Liver (tissue), 9 donors: ENCODE data around the gene RAF1. TPM values are rescaled to one million over a fixed set of nuclear protein-coding genes. Genes with fewer than 3 reads are reported as not detected.
"Not testable (repeated sequence)": the region's sequence is repeated elsewhere in the genome, so short reads cannot be mapped to it uniquely, and the experiment has no call there.

ENCODE experiments used
- DNase-seq: peaks from one replicate; pipeline ENCODE4 v3.0.0-alpha.2; 2017; ENCODE audit warnings: low spot score
- H3K27ac ChIP-seq, 2 donors: one replicate each; pipeline ENCODE4 v1.7.0; 2013; ENCODE audit warnings: inconsistent platforms in 2 of 2, low read length in 2 of 2, control low read depth in 1 of 2, low read depth in 1 of 2, mild to moderate bottlenecking in 1 of 2
- H3K27me3 ChIP-seq, 4 donors: one replicate each; pipeline versions ENCODE4 v1.6.1 to v1.7.0; 2013; ENCODE audit warnings: low read length in 3 of 4, inconsistent platforms in 1 of 4, mild to moderate bottlenecking in 1 of 4, moderate library complexity in 1 of 4; ENCODE audit not compliant: control insufficient read depth in 4 of 4, insufficient read depth in 4 of 4
- H3K36me3 ChIP-seq, 4 donors: one replicate each; pipeline versions ENCODE4 v1.6.1 to v1.7.0; 2013; ENCODE audit warnings: low read length in 3 of 4, mild to moderate bottlenecking in 3 of 4, low read depth in 1 of 4, moderate library complexity in 1 of 4; ENCODE audit not compliant: control insufficient read depth in 4 of 4, insufficient read depth in 3 of 4
- H3K4me1 ChIP-seq, 4 donors: one replicate each; pipeline versions ENCODE4 v1.6.1 to v1.7.0; 2013; ENCODE audit warnings: low read length in 3 of 4, mild to moderate bottlenecking in 3 of 4, moderate library complexity in 1 of 4; ENCODE audit not compliant: control insufficient read depth in 4 of 4, insufficient read depth in 4 of 4
- H3K4me3 ChIP-seq, 3 donors: one replicate each; pipeline versions ENCODE4 v1.6.1 to v1.7.0; 2013; ENCODE audit warnings: low read length in 3 of 3, control low read depth in 1 of 3, low read depth in 1 of 3, mild to moderate bottlenecking in 1 of 3
- H3K9ac ChIP-seq, 2 donors: one replicate each; pipeline ENCODE4 v1.7.0; 2013; ENCODE audit warnings: low read length in 2 of 2, mild to moderate bottlenecking in 2 of 2, moderate library complexity in 2 of 2, control low read depth in 1 of 2, low read depth in 1 of 2
- H3K9me3 ChIP-seq, 4 donors: one replicate each; pipeline versions ENCODE4 v1.6.1 to v1.7.0; 2013; ENCODE audit warnings: low read length in 3 of 4; ENCODE audit not compliant: control insufficient read depth in 4 of 4
- EGR1 ChIP-seq, 2 donors: IDR thresholded peaks; 2 replicates each; pipeline ENCODE4 v1.6.1; 2016 to 2018; ENCODE audit warnings: antibody characterized with exemption in 2 of 2, low read depth in 2 of 2
- FOXA2 ChIP-seq: IDR thresholded peaks from 2 replicates; pipeline ENCODE4 v1.6.1; 2016; ENCODE audit warnings: antibody characterized with exemption
- GABPA ChIP-seq, 2 donors: IDR thresholded peaks in 1 of 2; conservative IDR thresholded peaks in 1 of 2; 2 replicates each; pipeline ENCODE4 v1.6.1; 2016; ENCODE audit warnings: antibody characterized with exemption in 2 of 2, mild to moderate bottlenecking in 1 of 2, moderate library complexity in 1 of 2
- HNF4A ChIP-seq, 2 donors: conservative IDR thresholded peaks; 2 replicates each; pipeline ENCODE4 v1.6.1; 2016; ENCODE audit warnings: antibody characterized with exemption in 2 of 2, mild to moderate bottlenecking in 2 of 2
- HNF4G ChIP-seq: IDR thresholded peaks from 2 replicates; pipeline ENCODE4 v1.6.1; 2016; ENCODE audit warnings: antibody characterized with exemption
- JUND ChIP-seq, 2 donors: IDR thresholded peaks; 2 replicates each; pipeline ENCODE4 v1.6.1; 2016; ENCODE audit warnings: antibody characterized with exemption in 2 of 2
- NR2F2 ChIP-seq: IDR thresholded peaks from 2 replicates; pipeline ENCODE4 v1.6.1; 2016; ENCODE audit warnings: antibody characterized with exemption
- RAD21 ChIP-seq, 2 donors: IDR thresholded peaks; 2 replicates each; pipeline ENCODE4 v1.6.1; 2016; ENCODE audit warnings: antibody characterized with exemption in 2 of 2, mild to moderate bottlenecking in 2 of 2
- RXRA ChIP-seq, 2 donors: IDR thresholded peaks; 2 replicates each; pipeline ENCODE4 v1.6.1; 2017 to 2018; ENCODE audit warnings: antibody characterized with exemption in 2 of 2, mild to moderate bottlenecking in 1 of 2
- SP1 ChIP-seq: IDR thresholded peaks from 2 replicates; pipeline ENCODE4 v1.6.1; 2018; ENCODE audit warnings: antibody characterized with exemption, mild to moderate bottlenecking
- TAF1 ChIP-seq: conservative IDR thresholded peaks from 2 replicates; pipeline ENCODE4 v1.6.1; 2016; ENCODE audit warnings: antibody characterized with exemption, mild to moderate bottlenecking
- YY1 ChIP-seq: IDR thresholded peaks from 2 replicates; pipeline ENCODE4 v1.6.1; 2016; ENCODE audit warnings: antibody characterized with exemption, mild to moderate bottlenecking
- WGBS: extraction: QIAGEN DNeasy Blood & Tissue Kit; methylation state at CpG from one replicate; pipeline ENCODE4 v1.1.7; 2013; 5-methylcytosine and 5-hydroxymethylcytosine counted together
- polyA plus RNA-seq, 2 donors: library from polyadenylated mRNA; stranded (reverse) in 1 of 2; unstranded in 1 of 2; fragments of 200-250 nt in 1 of 2; fragments of >200 nt in 1 of 2; fragmentation: Nextera tagmentation in 1 of 2; extraction: Ambion mirVana in 1 of 2; gene quantifications; one replicate each; pipeline versions ENCODE4 v1.2.1 to v1.2.3, GENCODE V29; 2013 to 2015
- total RNA-seq, 2 donors: library from RNA; depleted of rRNA; stranded (reverse); fragments of >200 nt; gene quantifications; one replicate each; pipeline ENCODE4 v1.2.3, GENCODE V29; 2014
- TF ChIP-seq, protein P1 (sequence below): IDR thresholded peaks from 2 replicates; pipeline ENCODE4 v1.6.1; 2016; ENCODE audit warnings: antibody characterized with exemption
- TF ChIP-seq, protein P2 (sequence below): fragments of 150-350 bp; IDR thresholded peaks from 2 replicates; pipeline ENCODE4 v1.5.1; 2017; ENCODE audit warnings: improper control_type of control experiment, low read depth, low read length; ENCODE audit not compliant: missing input control
- TF ChIP-seq, protein P3 (sequence below): IDR thresholded peaks from 2 replicates; pipeline ENCODE4 v1.6.1; 2016; ENCODE audit warnings: antibody characterized with exemption
- donor health status: healthy.
- donor health status: healthy.
- donor health status: healthy.
- donor health status: healthy.
- donor health status: healthy.

RAF1 gene
- total and polyA plus RNA-seq, 4 donors: 44.3 to 92.3 (median 63.2) TPM

DNA sequence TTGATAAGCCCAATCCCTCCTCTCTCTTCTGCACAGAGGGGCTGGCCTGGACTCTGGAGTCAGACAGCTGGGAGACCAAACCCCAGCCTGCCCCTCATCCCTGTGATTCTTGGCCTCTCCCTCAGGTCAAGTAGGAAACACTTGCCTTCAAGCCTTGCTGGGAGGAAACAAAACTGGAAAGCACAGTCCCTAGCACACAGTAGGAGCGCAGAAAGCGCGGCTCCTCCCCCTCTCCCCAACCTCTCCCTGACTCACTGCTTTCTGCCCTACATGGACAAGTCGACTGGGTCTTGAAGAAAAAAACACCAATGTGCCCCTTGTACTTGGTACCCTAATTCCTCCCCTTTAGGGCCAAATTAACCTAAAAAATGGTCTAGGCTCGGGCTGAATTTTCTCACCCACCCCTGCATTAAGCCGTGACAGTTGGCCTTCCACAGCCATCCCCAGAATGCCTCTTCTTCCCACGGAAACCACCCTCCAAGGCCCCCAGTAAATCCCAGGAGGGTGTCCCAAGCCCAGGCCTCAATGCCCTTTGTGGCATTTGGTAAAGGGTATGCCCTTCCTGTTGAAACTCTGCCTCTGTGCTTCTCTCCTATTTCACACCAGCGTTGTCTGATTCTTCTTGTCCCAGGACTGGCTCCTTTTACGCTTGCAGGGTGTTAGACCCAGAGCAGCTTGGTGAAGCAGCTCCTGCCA is 11.3 kb upstream of the RAF1 start:
- TF ChIP-seq RAD21 (IDR thresholded peaks at IDR 0.05): no peak
- TF ChIP-seq NR2F2: no peak
- TF ChIP-seq HNF4A (conservative IDR thresholded peaks at IDR 0.05): no peak
- 93% methylated on average over 9 of the region's 9 CpGs for WGBS
- Histone ChIP-seq H3K4me1 (peaks cover 0 to 10% (median 5%) of the 10 kb centered on the region in 4 donors), H3K27ac (no peak overlapping the region), H3K4me3 (no peak overlapping the region), H3K27me3 (no peaks in the 10 kb centered on the region), H3K36me3 (no peaks in the 10 kb centered on the region), H3K9me3 (no peaks in the 10 kb centered on the region), H3K9ac (no peak overlapping the region)
- no peak for DNase-seq

DNA sequence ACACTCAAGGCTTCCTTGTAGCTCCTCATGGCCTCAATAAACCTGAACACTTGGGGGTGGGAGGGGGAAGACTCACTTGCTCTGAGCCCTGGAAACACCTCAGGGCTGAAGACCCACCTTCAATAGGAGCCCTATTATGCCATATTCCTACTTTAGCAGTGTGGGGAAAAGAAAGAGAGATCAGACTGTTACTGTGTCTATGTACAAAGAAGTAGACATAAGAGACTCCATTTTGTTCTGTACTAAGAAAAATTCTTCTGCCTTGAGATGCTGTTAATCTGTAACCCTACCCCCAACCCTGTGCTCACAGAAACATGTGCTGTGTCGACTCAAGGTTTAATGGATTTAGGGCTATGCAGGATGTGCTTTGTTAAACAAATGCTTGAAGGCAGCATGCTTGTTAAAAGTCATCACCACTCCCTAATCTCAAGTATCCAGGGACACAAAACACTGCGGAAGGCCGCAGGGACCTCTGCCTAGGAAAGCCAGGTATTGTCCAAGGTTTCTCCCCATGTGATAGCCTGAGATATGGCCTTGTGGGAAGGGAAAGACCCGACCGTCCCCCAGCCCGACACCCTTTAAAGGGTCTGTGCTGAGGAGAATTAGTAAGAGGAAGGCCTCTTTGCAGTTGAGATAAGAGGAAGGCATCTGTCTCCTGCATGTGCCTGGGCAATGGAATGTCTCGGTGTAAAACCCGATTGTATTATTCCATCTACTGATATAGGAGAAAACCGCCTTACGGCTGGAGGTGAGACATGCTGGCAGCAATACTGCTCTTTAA is 10.2 kb upstream of the RAF1 start:
- H3K4me3 ChIP-seq, H3K36me3 ChIP-seq, H3K9me3 ChIP-seq, H3K27ac ChIP-seq, H3K9ac ChIP-seq, H3K4me1 ChIP-seq, DNase-seq, H3K27me3 ChIP-seq: not testable (repeated sequence)
- 79% methylated on average over 9 of the region's 10 CpGs for WGBS

DNA sequence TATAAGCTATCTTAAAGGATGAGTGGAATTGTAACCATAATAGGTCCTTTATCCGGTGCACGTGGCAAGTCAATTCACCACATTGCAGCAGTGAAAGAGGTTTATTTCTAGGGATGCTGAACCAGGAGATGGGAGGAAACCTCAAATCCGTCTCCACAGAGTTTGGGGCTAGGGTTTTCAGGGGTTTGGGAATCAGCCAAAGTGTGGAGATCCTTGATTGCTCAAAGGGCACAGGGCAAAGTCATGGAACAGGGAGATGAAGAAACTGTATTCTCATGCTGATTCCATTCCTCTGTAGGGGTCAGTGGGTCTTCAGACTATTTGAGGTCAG is 7.2 kb upstream of the RAF1 start:
- Histone ChIP-seq H3K9ac (no peak overlapping the region), H3K4me3 (no peak overlapping the region), H3K27me3 (no peaks in the 10 kb centered on the region), H3K4me1 (peaks cover 0 to 10% (median 5%) of the 10 kb centered on the region in 4 donors), H3K9me3 (no peaks in the 10 kb centered on the region), H3K36me3 (no peaks in the 10 kb centered on the region), H3K27ac (peak overlapping the region in 1 of 2 donors; percentile 17)
- 79% methylated on average over 3 of the region's 3 CpGs for WGBS
- DNase-seq: no peak
- TF ChIP-seq TAF1 (no peak), RXRA (IDR thresholded peaks at IDR 0.05) (peak; percentile 1 to 23), SP1 (peak; percentile 31), HNF4A (conservative IDR thresholded peaks at IDR 0.05) (peak in 1 of 2 donors; percentile 19), JUND (IDR thresholded peaks at IDR 0.05) (no peak)
- TF ChIP-seq, protein P1, sequence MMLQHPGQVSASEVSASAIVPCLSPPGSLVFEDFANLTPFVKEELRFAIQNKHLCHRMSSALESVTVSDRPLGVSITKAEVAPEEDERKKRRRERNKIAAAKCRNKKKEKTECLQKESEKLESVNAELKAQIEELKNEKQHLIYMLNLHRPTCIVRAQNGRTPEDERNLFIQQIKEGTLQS: no peak

DNA sequence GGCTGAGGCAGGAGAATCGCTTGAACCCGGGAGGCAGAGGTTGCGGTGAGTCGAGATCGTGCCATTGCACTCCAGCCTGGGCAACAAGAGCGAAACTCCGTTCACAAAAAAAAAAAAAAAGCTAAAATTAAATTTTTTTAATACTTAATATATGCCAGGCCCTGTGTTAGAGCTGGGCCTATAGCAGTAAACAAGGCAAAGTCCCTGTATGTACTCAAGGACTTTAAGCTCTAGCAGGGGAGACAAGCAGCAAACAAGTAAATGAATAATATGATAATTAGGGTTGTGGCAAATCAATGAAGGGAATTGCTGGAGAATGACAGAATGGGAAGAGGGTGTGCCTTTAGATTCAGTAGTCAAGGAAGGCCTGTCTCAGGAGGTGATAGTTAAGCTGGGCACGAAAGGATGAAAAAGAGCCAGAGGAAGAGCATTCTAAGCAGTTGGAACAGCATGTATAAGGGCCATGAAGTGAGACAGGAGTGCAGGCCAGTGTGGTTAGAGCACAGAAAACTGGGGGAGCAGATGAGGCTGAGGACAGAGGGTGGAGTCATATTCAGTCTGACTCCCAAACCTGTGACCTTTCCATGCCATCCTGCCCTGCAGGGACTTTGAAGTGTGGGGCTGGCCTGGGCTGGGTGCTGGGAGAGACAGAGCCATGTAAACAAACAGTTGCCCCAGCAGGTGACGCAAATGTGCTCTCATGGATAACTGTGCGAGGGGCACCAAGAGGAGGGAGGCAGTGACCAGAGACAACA is 6.6 kb upstream of the RAF1 start:
- peak overlapping the region; percentile 66 to 68 for H3K27ac ChIP-seq
- peak; percentile 43 for DNase-seq
- 76% methylated on average over 10 of the region's 10 CpGs for WGBS
- no peaks in the 10 kb centered on the region for H3K9me3 ChIP-seq
- H3K9ac ChIP-seq: peak overlapping the region in 1 of 2 donors; percentile 67
- no peak overlapping the region for H3K4me3 ChIP-seq
- H3K36me3 ChIP-seq: no peaks in the 10 kb centered on the region
- no peaks in the 10 kb centered on the region for H3K27me3 ChIP-seq
- H3K4me1 ChIP-seq: peaks cover 0 to 10% (median 5%) of the 10 kb centered on the region in 4 donors
- TF ChIP-seq RAD21 (IDR thresholded peaks at IDR 0.05) (peak; percentile 47 to 66), YY1 (peak; percentile 79), TAF1 (no peak), SP1 (peak; percentile 96), FOXA2 (peak; percentile 89), HNF4G (peak; percentile 72), HNF4A (conservative IDR thresholded peaks at IDR 0.05) (peak; percentile 89), NR2F2 (peak; percentile 46), RXRA (IDR thresholded peaks at IDR 0.05) (peak; percentile 93 to 94), JUND (IDR thresholded peaks at IDR 0.05) (peak in 1 of 2 donors; percentile 55), EGR1 (IDR thresholded peaks at IDR 0.05; ENCODE audit: low read depth in 2 of 2) (peak in 1 of 2 donors; percentile 29), GABPA (IDR thresholded peaks at IDR 0.05 in 1 of 2, conservative IDR thresholded peaks at IDR 0.05 in 1 of 2) (no peak)
- TF ChIP-seq, protein P2, sequence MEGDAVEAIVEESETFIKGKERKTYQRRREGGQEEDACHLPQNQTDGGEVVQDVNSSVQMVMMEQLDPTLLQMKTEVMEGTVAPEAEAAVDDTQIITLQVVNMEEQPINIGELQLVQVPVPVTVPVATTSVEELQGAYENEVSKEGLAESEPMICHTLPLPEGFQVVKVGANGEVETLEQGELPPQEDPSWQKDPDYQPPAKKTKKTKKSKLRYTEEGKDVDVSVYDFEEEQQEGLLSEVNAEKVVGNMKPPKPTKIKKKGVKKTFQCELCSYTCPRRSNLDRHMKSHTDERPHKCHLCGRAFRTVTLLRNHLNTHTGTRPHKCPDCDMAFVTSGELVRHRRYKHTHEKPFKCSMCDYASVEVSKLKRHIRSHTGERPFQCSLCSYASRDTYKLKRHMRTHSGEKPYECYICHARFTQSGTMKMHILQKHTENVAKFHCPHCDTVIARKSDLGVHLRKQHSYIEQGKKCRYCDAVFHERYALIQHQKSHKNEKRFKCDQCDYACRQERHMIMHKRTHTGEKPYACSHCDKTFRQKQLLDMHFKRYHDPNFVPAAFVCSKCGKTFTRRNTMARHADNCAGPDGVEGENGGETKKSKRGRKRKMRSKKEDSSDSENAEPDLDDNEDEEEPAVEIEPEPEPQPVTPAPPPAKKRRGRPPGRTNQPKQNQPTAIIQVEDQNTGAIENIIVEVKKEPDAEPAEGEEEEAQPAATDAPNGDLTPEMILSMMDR: no peak
- TF ChIP-seq, protein P3, sequence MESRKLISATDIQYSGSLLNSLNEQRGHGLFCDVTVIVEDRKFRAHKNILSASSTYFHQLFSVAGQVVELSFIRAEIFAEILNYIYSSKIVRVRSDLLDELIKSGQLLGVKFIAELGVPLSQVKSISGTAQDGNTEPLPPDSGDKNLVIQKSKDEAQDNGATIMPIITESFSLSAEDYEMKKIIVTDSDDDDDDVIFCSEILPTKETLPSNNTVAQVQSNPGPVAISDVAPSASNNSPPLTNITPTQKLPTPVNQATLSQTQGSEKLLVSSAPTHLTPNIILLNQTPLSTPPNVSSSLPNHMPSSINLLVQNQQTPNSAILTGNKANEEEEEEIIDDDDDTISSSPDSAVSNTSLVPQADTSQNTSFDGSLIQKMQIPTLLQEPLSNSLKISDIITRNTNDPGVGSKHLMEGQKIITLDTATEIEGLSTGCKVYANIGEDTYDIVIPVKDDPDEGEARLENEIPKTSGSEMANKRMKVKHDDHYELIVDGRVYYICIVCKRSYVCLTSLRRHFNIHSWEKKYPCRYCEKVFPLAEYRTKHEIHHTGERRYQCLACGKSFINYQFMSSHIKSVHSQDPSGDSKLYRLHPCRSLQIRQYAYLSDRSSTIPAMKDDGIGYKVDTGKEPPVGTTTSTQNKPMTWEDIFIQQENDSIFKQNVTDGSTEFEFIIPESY: peak; percentile 70
- TF ChIP-seq, protein P1: peak; percentile 69
